GM12873 (cell line): ENCODE measurements around the gene LMF2.

ENCODE experiments used
- CTCF ChIP-seq: IDR thresholded peaks from 2 replicates; pipeline ENCODE4 v1.5.1; 2012; ENCODE audit warnings: low read depth, mild to moderate bottlenecking, moderate library complexity, low read length, control low read depth; ENCODE audit not compliant: insufficient read depth; ENCODE audit errors: missing control alignments

Gene LMF2

GRCh38 chr22:50483106-50483505 is 24.4 kb downstream of the LMF2 start:
- TF ChIP-seq CTCF: no peak

- no peak for TF ChIP-seq CTCF
Measured at GRCh38 chr22:50482107-50483074, 25.1 kb downstream of the LMF2 start.

GRCh38 chr22:50481440-50482106 is 25.9 kb downstream of the LMF2 start, which contains the start of gene ADM2:
Gene ADM2 (plus strand): TSS chr22:50481543. CDS start chr22:50481848, 305 bp downstream.
- no peak for TF ChIP-seq CTCF

GRCh38 chr22:50481045-50481439 is 26.5 kb downstream of the LMF2 start:
- no peak for TF ChIP-seq CTCF

GRCh38 chr22:50479721-50480120 is 27.8 kb downstream of the LMF2 start:
- TF ChIP-seq CTCF: no peak

GRCh38 chr22:50477923-50478322 is 29.6 kb downstream of the LMF2 start:
- TF ChIP-seq CTCF: no peak

GRCh38 chr22:50476868-50477267 is 30.6 kb downstream of the LMF2 start:
- TF ChIP-seq CTCF: no peak
